ENCODE measurements around the gene PSMD12. TPM values are rescaled to one million over a fixed set of nuclear protein-coding genes. Genes with fewer than 3 reads are reported as not detected.

Gene PSMD12
- total RNA-seq, 1 experiment from 2014 or later: 90.5 TPM

- Histone ChIP-seq H4K91ac (ENCODE audit: insufficient read length, low read depth, low read length) (no peak overlapping the region), H2BK120ac (ENCODE audit: low read depth, low read length, poor library complexity, severe bottlenecking) (no peak overlapping the region), H3K14ac (ENCODE audit: insufficient read depth, low read length) (no peak overlapping the region), H3K9ac (ENCODE audit: extremely low read depth, insufficient read length, low read length) (no peak overlapping the region), H2BK12ac (ENCODE audit: insufficient read length, low read depth, low read length) (no peak overlapping the region), H3K27me3 (ENCODE audit: insufficient read depth, low read length) (no peaks in the 10 kb centered on the region), H3K56ac (ENCODE audit: insufficient read length, low read depth, low read length) (no peak overlapping the region), H4K20me1 (ENCODE audit: control insufficient read depth, insufficient read depth, insufficient read length) (no peaks in the 10 kb centered on the region), H3K23ac (ENCODE audit: insufficient read length, low read depth, low read length) (no peak overlapping the region), H2AFZ (ENCODE audit: low read length) (no peak overlapping the region), H3K4me2 (ENCODE audit: insufficient read depth, insufficient read length, low read length) (no peak overlapping the region), H3K79me1 (ENCODE audit: insufficient read depth, low read depth, low read length, poor library complexity, severe bottlenecking) (peaks cover 2% of the 10 kb centered on the region), H3K79me2 (ENCODE audit: insufficient read depth, low read length) (peaks cover 10% of the 10 kb centered on the region; the same call in 1 of the 2 replicates), H3K9me3 (ENCODE audit: control insufficient read depth, low read depth, low read length) (no peaks in the 10 kb centered on the region), H4K8ac (replicated peaks; ENCODE audit: insufficient read length, low read depth, low read length) (no peak overlapping the region), H2BK5ac (ENCODE audit: insufficient read length, low read length) (no peak overlapping the region), H4K5ac (ENCODE audit: insufficient read length, low read depth, low read length) (no peak overlapping the region), H3K4me1 (ENCODE audit: insufficient read depth, low read length) (no peaks in the 10 kb centered on the region), H3K27ac (ENCODE audit: insufficient read length, low read depth, low read length) (no peak overlapping the region), H3K23me2 (ENCODE audit: insufficient read length, low read depth, low read length, poor library complexity, severe bottlenecking) (no peaks in the 10 kb centered on the region), H3K18ac (ENCODE audit: insufficient read length, low read depth, low read length) (no peak overlapping the region), H2AK5ac (ENCODE audit: insufficient read length, low read length) (no peak overlapping the region), H3T11ph (ENCODE audit: low read length) (no peak overlapping the region), H2BK20ac (ENCODE audit: low read depth, low read length, poor library complexity, severe bottlenecking) (no peak overlapping the region), H3K4ac (ENCODE audit: low read depth, low read length) (no peak overlapping the region), H2BK15ac (ENCODE audit: low read depth, low read length) (no peak overlapping the region)
- H3K27me3 Mint-ChIP-seq (ENCODE audit: low read depth): no peaks in the 10 kb centered on the region
- peaks cover 15 to 16% of the 10 kb centered on the region in 2 experiments for H3K4me1 Mint-ChIP-seq
- DNase-seq: no peak
- H3K9me3 Mint-ChIP-seq: no peaks in the 10 kb centered on the region; a peak in 1 of 5 replicates
- H3K27ac Mint-ChIP-seq: no peak overlapping the region
- H3K4me3 Mint-ChIP-seq: no peak overlapping the region
- peaks cover under 1 to 16% (median 8%) of the 10 kb centered on the region in 3 experiments; a peak in 5 of 7 replicates for H3K36me3 Mint-ChIP-seq (ENCODE audit: insufficient read depth in 1 of 3, low read depth in 3 of 3)
- TF ChIP-seq CTCF (conservative IDR thresholded peaks at IDR 0.05): no peak
- no CpG with 5 or more reads among the region's 6 CpGs for WGBS (ENCODE audit: extremely low coverage, insufficient read length, low lambda C conversion rate)
These were observed 25.7 kb upstream of the PSMD12 start for GRCh38 chr17:67392111-67392510.

All from H9 (cell line).